HepG2 (cell line): ENCODE results near the gene MRFAP1L1. TPM values are rescaled to one million over a fixed set of nuclear protein-coding genes. Genes with fewer than 3 reads are reported as not detected.
A peak's percentile ranks its signal among the peaks of the same experiment; 100 is the strongest.

ENCODE experiments used
- EP300 ChIP-seq, 3 experiments: sonication (generic) in 1 of 3; formaldehyde crosslinking in 1 of 3; IDR thresholded peaks; 2 replicates each; pipeline versions ENCODE4 v1.5.1 to v1.6.1; 2011 to 2020; ENCODE audit warnings: low read depth in 2 of 3, low read length in 2 of 3, borderline replicate concordance in 1 of 3, improper control_type of control experiment in 1 of 3, mild to moderate bottlenecking in 1 of 3, missing genetic modification reagents in 1 of 3, moderate library complexity in 1 of 3
- HDAC1 ChIP-seq: sonication (generic); formaldehyde crosslinking; IDR thresholded peaks from 2 replicates; pipeline ENCODE4 v1.5.1; 2020; ENCODE audit warnings: mild to moderate bottlenecking, missing genetic modification reagents
- NCOR1 ChIP-seq: fragments of 200-600 bp; sonication (generic); IDR thresholded peaks from 2 replicates; pipeline ENCODE4 v1.7.0; 2017; ENCODE audit warnings: antibody characterized with exemption, low read length, borderline replicate concordance
- SIN3A ChIP-seq: IDR thresholded peaks from 2 replicates; pipeline ENCODE4 v1.6.1; 2011; ENCODE audit warnings: low read depth, mild to moderate bottlenecking, control low read depth, low read length, borderline replicate concordance
- SMC3 ChIP-seq: IDR thresholded peaks from 2 replicates; pipeline ENCODE4 v1.6.1; 2011; ENCODE audit warnings: low read length, improper control_type of control experiment
- ZEB1 ChIP-seq: IDR thresholded peaks from 2 replicates; pipeline ENCODE4 v1.6.1; 2012; ENCODE audit warnings: mild to moderate bottlenecking, low read depth, inconsistent platforms; ENCODE audit not compliant: insufficient replicate concordance
- ZNF775 ChIP-seq: sonication (generic); formaldehyde crosslinking; IDR thresholded peaks from 2 replicates; pipeline ENCODE4 v1.4.0; 2020; ENCODE audit warnings: missing genetic modification reagents, mild to moderate bottlenecking, moderate library complexity, borderline replicate concordance
- ZSCAN22 ChIP-seq: sonication (generic); formaldehyde crosslinking; IDR thresholded peaks from 2 replicates; pipeline ENCODE4 v1.4.0; 2020; ENCODE audit warnings: mild to moderate bottlenecking, missing genetic modification reagents
- polyA plus RNA-seq, 8 experiments: library from polyadenylated mRNA; depleted of rRNA in 3 of 8; stranded (reverse) in 7 of 8; unstranded in 1 of 8; fragments of >200 nt; fragmentation: Illumina TruSeq in 4 of 8; extraction: Trizol in 4 of 8; gene quantifications; 2 replicates each; pipeline versions ENCODE4 v1.2.1 to v1.2.3, GENCODE V29; 2011 to 2016; ENCODE audit warnings: low read depth in 4 of 8, missing spikeins in 1 of 8, mixed read lengths in 1 of 8; ENCODE audit not compliant: insufficient read depth in 1 of 8
- total RNA-seq, 5 experiments: library from RNA; depleted of rRNA; stranded (reverse); fragments of >200 nt; fragmentation: Illumina TruSeq; extraction: Trizol; gene quantifications; 2 replicates each; pipeline ENCODE4 v1.2.3, GENCODE V29; 2016; ENCODE audit warnings: low read depth in 1 of 5
- TF ChIP-seq, protein P1 (sequence below): sonication (generic); formaldehyde crosslinking; conservative IDR thresholded peaks from 2 replicates; pipeline ENCODE4 v1.8.1; 2023; ENCODE audit warnings: missing genetic modification reagents
- TF ChIP-seq, protein P2 (sequence below): sonication (generic); formaldehyde crosslinking; IDR thresholded peaks from 2 replicates; pipeline ENCODE4 v1.9.0; 2022; ENCODE audit warnings: low read depth, missing genetic modification reagents
- TF ChIP-seq, protein P3 (sequence below): sonication (generic); formaldehyde crosslinking; IDR thresholded peaks from 2 replicates; pipeline ENCODE4 v1.4.0; 2020; ENCODE audit warnings: missing genetic modification reagents
- TF ChIP-seq, protein P4 (sequence below): sonication (generic); formaldehyde crosslinking; IDR thresholded peaks from 2 replicates; pipeline ENCODE4 v1.9.0; 2021; ENCODE audit warnings: missing genetic modification reagents, mild to moderate bottlenecking, borderline replicate concordance
- TF ChIP-seq, protein P5 (sequence below): sonication (generic); formaldehyde crosslinking; IDR thresholded peaks from 2 replicates; pipeline ENCODE4 v1.8.0; 2022; ENCODE audit warnings: mild to moderate bottlenecking, missing genetic modification reagents, moderate library complexity
- TF ChIP-seq, protein P6 (sequence below): sonication (generic); formaldehyde crosslinking; IDR thresholded peaks from 2 replicates; pipeline ENCODE4 v1.4.0; 2020; ENCODE audit warnings: missing genetic modification reagents
- TF ChIP-seq, protein P7 (sequence below): sonication (generic); formaldehyde crosslinking; conservative IDR thresholded peaks from 2 replicates; pipeline ENCODE4 v1.4.0; 2020; ENCODE audit warnings: missing genetic modification reagents

MRFAP1L1 gene
- total and polyA plus RNA-seq, 2 of the 13 experiments (the other 11 are each of a cell fraction or from before 2014, with no cell fraction given), result 44.8 to 76.6 TPM

DNA sequence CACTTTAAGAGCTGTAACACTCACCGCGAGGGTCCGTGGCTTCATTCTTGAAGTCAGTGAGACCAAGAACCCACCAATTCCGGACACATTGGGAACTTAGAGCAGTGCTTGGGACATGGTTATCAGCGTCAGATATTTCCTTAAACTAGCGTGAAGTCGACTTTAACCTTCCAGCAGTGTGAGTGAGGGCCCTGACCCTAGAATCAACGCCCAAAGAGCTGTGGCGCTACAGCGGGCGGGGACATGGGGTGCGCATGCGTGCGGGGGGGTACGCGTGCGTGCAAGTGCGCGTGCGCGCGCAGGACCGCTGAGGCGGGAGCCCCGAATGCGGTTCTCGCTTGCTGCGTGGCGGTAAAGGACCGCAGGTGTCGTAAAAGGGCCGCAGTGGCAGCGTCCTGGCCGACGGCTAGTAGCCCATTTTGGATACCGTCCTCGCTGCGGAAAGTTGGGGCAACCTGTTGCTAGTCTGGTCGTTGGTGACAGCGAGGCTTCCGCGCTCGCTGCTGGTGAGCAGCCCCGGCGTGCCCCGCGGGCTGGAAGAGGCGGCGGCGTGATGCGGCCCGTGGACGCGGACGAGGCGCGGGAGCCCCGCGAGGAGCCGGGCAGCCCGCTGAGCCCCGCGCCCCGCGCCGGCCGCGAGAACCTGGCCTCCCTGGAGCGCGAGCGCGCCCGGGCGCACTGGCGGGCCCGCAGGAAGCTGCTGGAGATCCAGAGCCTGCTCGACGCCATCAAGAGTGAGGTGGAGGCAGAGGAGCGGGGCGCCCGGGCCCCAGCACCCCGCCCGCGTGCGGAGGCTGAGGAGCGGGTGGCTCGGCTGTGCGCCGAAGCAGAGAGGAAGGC is 35.8 kb downstream of the MRFAP1L1 start (continued):
- TF ChIP-seq, protein P1, sequence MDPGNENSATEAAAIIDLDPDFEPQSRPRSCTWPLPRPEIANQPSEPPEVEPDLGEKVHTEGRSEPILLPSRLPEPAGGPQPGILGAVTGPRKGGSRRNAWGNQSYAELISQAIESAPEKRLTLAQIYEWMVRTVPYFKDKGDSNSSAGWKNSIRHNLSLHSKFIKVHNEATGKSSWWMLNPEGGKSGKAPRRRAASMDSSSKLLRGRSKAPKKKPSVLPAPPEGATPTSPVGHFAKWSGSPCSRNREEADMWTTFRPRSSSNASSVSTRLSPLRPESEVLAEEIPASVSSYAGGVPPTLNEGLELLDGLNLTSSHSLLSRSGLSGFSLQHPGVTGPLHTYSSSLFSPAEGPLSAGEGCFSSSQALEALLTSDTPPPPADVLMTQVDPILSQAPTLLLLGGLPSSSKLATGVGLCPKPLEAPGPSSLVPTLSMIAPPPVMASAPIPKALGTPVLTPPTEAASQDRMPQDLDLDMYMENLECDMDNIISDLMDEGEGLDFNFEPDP (CRISPR knock-in tag), result no peak
- TF ChIP-seq HDAC1 (CRISPR knock-in tag), result peak; percentile 74
- TF ChIP-seq, protein P2, sequence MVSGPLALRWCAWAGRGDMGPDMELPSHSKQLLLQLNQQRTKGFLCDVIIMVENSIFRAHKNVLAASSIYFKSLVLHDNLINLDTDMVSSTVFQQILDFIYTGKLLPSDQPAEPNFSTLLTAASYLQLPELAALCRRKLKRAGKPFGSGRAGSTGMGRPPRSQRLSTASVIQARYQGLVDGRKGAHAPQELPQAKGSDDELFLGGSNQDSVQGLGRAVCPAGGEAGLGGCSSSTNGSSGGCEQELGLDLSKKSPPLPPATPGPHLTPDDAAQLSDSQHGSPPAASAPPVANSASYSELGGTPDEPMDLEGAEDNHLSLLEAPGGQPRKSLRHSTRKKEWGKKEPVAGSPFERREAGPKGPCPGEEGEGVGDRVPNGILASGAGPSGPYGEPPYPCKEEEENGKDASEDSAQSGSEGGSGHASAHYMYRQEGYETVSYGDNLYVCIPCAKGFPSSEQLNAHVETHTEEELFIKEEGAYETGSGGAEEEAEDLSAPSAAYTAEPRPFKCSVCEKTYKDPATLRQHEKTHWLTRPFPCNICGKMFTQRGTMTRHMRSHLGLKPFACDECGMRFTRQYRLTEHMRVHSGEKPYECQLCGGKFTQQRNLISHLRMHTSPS (CRISPR knock-in tag), result peak; percentile 35; the same call in 1 of the 2 replicates
- TF ChIP-seq, protein P3, sequence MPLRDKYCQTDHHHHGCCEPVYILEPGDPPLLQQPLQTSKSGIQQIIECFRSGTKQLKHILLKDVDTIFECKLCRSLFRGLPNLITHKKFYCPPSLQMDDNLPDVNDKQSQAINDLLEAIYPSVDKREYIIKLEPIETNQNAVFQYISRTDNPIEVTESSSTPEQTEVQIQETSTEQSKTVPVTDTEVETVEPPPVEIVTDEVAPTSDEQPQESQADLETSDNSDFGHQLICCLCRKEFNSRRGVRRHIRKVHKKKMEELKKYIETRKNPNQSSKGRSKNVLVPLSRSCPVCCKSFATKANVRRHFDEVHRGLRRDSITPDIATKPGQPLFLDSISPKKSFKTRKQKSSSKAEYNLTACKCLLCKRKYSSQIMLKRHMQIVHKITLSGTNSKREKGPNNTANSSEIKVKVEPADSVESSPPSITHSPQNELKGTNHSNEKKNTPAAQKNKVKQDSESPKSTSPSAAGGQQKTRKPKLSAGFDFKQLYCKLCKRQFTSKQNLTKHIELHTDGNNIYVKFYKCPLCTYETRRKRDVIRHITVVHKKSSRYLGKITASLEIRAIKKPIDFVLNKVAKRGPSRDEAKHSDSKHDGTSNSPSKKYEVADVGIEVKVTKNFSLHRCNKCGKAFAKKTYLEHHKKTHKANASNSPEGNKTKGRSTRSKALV (CRISPR knock-in tag), result no peak; the same call in 1 of the 2 replicates
- no peak for TF ChIP-seq EP300 (IDR thresholded peaks at IDR 0.05; ENCODE audit: low read depth in 2 of 2, low read length in 2 of 2)
- no peak for TF ChIP-seq EP300 (CRISPR knock-in tag; IDR thresholded peaks at IDR 0.05; ENCODE audit: borderline replicate concordance)
- peak; percentile 28 for TF ChIP-seq ZEB1
- TF ChIP-seq, protein P4, sequence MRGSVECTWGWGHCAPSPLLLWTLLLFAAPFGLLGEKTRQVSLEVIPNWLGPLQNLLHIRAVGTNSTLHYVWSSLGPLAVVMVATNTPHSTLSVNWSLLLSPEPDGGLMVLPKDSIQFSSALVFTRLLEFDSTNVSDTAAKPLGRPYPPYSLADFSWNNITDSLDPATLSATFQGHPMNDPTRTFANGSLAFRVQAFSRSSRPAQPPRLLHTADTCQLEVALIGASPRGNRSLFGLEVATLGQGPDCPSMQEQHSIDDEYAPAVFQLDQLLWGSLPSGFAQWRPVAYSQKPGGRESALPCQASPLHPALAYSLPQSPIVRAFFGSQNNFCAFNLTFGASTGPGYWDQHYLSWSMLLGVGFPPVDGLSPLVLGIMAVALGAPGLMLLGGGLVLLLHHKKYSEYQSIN (CRISPR knock-in tag), result no peak; the same call in 1 of the 2 replicates
- TF ChIP-seq, protein P5, sequence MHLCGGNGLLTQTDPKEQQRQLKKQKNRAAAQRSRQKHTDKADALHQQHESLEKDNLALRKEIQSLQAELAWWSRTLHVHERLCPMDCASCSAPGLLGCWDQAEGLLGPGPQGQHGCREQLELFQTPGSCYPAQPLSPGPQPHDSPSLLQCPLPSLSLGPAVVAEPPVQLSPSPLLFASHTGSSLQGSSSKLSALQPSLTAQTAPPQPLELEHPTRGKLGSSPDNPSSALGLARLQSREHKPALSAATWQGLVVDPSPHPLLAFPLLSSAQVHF (CRISPR knock-in tag), result peak; percentile 89; the same call in 1 of the 2 replicates
- TF ChIP-seq, protein P6, sequence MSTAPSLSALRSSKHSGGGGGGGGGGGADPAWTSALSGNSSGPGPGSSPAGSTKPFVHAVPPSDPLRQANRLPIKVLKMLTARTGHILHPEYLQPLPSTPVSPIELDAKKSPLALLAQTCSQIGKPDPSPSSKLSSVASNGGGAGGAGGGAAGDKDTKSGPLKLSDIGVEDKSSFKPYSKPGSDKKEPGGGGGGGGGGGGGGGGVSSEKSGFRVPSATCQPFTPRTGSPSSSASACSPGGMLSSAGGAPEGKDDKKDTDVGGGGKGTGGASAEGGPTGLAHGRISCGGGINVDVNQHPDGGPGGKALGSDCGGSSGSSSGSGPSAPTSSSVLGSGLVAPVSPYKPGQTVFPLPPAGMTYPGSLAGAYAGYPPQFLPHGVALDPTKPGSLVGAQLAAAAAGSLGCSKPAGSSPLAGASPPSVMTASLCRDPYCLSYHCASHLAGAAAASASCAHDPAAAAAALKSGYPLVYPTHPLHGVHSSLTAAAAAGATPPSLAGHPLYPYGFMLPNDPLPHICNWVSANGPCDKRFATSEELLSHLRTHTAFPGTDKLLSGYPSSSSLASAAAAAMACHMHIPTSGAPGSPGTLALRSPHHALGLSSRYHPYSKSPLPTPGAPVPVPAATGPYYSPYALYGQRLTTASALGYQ (CRISPR knock-in tag), result no peak
- TF ChIP-seq, protein P7, sequence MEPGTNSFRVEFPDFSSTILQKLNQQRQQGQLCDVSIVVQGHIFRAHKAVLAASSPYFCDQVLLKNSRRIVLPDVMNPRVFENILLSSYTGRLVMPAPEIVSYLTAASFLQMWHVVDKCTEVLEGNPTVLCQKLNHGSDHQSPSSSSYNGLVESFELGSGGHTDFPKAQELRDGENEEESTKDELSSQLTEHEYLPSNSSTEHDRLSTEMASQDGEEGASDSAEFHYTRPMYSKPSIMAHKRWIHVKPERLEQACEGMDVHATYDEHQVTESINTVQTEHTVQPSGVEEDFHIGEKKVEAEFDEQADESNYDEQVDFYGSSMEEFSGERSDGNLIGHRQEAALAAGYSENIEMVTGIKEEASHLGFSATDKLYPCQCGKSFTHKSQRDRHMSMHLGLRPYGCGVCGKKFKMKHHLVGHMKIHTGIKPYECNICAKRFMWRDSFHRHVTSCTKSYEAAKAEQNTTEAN, result no peak; the same call in 1 of the 2 replicates
- TF ChIP-seq SMC3, result no peak
- no peak for TF ChIP-seq NCOR1
- 0 out of 2 replicates have a peak, but pooled peaks have one; percentile 34 for TF ChIP-seq ZNF775 (CRISPR knock-in tag)
- peak; percentile 74; the same call in 1 of the 2 replicates for TF ChIP-seq SIN3A
- TF ChIP-seq ZSCAN22 (CRISPR knock-in tag), result no peak; the same call in 1 of the 2 replicates
